Measurements from ENCODE around the gene UBE3D.
"Not testable (repeated sequence)": the region's sequence is repeated elsewhere in the genome, so short reads cannot be mapped to it uniquely, and the experiment has no call there.

The UBE3D gene

DNA sequence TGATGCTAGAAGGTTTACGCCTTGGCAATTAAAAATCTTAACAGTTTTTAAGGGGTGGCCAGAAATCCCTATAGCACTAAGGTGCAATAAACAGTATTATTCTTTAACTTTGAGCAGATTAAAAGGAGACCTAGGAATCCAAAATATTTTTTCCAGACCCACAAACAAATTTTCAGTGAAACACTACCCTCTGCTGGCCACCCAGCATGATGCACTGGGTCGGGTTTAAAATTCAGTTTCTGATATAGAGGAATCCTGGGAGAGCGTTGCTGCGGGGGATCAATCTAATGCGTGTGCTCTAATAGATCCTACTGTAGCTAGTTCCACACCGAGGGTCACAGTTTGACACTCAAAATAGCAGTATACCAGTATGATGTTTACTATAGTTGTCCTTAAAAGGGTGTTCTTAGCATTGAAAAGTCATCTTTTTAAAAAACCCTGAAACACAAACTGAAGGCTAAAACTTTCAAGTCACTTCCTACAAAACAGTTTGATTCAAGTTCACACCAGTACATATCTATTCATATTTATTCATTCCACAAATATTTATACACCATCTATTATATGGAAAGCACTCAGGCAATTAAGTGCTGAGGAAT, 10.2 kb downstream of the UBE3D start:
- no peak for DNase-seq (ENCODE audit: low read depth in 1 of 2, low spot score in 1 of 2)

- no peak for DNase-seq (ENCODE audit: low read depth in 1 of 2, low spot score in 1 of 2)
Measured at GRCh38 chr6:83053678-83054077, 12.0 kb downstream of the UBE3D start.

DNA sequence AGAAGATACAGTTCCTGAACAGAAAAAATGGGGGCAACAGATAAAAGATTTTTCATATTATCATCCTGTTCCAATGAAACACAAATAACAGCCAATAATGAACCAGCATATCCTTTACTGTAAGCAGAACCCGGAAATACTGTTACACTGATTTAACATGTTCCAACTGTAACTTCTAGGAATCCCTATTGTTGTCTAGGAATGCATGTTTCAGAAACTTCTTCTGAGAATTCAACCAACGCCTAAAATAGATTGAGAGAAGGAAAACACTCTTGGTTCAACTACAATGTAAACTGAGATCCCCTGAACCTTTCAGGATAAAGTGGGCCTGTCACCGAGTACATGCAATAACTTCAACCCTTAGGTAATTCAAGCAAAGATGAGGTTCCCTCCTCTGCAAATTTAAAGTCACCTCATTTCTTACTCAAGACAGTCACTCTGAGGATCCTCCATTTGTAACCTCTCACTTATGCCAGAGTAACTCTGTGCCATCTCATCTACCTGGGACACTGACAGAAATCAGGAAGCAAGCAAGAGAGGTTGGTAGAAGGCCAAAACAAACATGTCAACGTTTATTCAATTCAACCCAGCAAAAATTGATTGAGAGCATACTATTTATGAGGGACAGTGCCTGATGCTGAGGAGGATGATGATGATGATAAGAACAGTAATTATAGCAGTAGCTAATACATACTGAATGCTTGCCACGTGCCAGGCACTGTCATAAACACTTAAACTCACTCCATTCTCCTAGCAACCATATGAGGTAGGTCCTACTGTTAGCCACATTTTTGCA, 14.1 kb downstream of the UBE3D start:
- DNase-seq (ENCODE audit: low read depth in 1 of 2, low spot score in 1 of 2) = no peak

- no peak for DNase-seq (ENCODE audit: low read depth in 1 of 2, low spot score in 1 of 2)
Measured at GRCh38 chr6:83047065-83047754, 18.4 kb downstream of the UBE3D start.

GRCh38 chr6:83044091-83044768, 21.4 kb downstream of the UBE3D start:
- no peak for DNase-seq (ENCODE audit: low read depth in 1 of 2, low spot score in 1 of 2)

GRCh38 chr6:83042467-83043053, 23.1 kb downstream of the UBE3D start:
- no peak for DNase-seq (ENCODE audit: low read depth in 1 of 2, low spot score in 1 of 2)

DNA sequence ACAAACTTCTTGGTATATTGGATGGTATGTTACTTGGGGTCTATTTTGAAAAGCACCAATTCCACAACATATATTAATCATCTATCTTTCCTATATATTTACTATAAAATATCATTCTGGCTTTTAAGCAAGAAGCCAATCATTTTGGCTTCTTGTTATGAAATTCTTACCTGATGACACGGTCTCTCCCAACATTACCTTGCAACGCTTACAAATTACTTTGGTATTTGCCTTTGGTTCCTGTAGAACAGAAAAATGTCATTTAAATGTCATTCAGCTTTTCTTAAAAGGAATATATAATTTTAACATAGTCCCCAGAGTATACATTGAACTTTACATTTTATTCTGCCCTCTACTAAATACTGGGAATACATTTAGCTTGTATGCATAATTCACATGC, 27.4 kb downstream of the UBE3D start:
- no peak for DNase-seq (ENCODE audit: low read depth in 1 of 2, low spot score in 1 of 2)

- DNase-seq (ENCODE audit: low read depth in 1 of 2, low spot score in 1 of 2) = no peak
Measured at GRCh38 chr6:83031689-83032088, 34.0 kb downstream of the UBE3D start.

GRCh38 chr6:83019741-83020140, 45.9 kb downstream of the UBE3D start:
- DNase-seq (ENCODE audit: low read depth in 1 of 2, low spot score in 1 of 2) = no peak

DNA sequence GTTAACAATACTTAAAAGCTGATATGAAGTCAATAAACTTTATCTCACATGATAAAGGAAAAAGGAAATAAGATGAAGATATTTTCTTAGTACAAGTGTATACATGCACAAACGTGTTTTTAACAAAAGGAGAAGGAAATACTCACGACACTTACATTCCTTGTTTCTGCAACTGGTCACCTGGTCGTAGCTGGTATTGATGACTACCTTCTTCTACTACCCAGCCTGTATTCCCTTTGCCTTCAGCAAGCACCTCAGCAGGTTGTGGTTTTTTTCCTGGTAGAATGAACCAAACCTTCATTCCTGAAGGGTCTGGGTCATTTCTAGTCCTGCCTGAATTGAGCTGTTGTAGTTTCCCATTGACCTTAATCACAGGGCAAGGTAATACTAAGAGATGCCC, 54.5 kb downstream of the UBE3D start:
- DNase-seq (ENCODE audit: low read depth in 1 of 2, low spot score in 1 of 2) = not testable (repeated sequence)

DNA sequence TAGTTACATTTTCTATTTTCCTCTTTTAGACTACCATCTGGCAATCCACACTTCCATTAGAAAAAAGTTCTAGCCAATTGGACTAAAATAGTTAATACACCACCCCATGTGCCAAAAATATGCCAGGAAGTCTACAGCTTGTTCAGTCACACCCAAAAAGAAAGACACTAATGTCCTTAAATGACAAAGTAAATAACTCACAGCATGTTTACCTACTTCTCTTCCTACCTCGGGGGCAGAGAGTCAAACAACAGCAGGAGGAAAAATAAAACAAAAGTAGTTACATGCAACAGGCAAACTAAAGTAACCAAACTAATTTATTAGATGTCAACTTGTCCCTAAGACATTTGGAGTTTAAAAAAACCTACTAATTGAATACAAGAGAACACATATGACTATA, 57.0 kb downstream of the UBE3D start:
- no peak for DNase-seq (ENCODE audit: low read depth in 1 of 2, low spot score in 1 of 2)

DNA sequence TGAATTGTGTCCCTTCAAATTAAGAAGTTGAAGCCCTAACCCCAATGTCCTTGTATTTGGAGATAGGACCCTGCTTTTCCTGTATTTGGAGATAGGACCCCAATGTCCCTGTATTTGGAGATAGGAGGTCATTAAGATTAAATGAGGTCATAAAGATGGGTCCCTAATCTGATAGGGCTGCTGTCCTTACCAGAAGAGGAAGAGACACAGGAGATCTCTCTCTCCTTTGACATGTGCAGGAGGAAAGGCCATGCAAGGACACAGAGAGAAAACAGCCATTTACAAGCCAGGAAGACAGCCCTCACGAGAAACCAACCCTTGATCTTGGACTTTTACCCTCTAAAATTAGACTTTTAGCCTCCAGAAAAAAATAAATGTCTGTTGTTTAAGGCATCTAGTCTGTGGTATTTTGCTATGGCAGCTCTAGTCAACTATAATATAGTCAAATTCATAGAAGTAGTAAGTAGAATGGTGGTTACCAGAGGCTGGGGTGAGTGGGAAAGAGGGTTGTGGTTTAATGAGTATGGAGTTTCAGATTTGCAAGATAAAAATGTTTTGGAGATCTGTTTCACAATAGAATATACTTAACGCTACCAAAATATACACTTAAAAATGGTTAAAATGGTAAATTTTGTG, 59.3 kb downstream of the UBE3D start:
- DNase-seq (ENCODE audit: low read depth in 1 of 2, low spot score in 1 of 2) = no peak

DNA sequence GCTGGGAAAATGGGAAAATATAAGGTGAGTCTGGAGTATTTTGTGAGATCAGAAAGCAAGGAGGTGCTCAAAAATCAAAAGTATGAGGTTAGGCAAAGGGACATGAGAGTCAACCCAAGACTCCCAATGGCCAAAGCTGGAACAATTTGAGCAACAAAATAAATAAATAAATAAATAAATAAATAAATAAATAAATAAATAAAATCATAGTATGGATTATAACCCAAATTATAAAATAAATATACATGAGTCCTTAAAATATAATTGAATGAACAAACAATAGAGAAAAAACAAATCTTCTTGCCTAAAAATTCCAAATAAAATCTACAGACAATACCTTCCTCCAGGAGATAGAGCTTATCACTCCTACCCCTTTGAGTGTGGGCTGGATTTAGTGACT, 69.5 kb downstream of the UBE3D start:
- DNase-seq (ENCODE audit: low read depth in 1 of 2, low spot score in 1 of 2) = no peak

DNA sequence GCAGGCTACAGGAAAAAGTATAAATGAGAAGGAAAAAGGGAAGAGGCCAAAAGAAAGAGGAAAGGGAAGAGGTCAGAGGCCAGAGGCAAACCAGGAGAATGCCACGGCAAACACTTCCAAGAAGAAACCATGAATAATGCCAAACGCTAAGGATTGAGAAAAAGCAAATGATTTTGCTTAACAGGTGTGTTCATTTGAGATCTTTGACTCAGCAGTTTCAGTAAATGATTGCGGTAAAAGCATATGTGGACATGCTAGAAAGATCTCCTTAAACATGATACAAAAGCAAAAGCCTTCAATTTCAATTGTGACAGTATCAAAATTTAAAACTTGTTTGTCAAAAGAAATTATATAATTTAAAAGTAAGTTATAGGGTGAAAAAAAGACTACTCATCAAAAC, 70.6 kb downstream of the UBE3D start:
- DNase-seq (ENCODE audit: low read depth in 1 of 2, low spot score in 1 of 2) = no peak

DNA sequence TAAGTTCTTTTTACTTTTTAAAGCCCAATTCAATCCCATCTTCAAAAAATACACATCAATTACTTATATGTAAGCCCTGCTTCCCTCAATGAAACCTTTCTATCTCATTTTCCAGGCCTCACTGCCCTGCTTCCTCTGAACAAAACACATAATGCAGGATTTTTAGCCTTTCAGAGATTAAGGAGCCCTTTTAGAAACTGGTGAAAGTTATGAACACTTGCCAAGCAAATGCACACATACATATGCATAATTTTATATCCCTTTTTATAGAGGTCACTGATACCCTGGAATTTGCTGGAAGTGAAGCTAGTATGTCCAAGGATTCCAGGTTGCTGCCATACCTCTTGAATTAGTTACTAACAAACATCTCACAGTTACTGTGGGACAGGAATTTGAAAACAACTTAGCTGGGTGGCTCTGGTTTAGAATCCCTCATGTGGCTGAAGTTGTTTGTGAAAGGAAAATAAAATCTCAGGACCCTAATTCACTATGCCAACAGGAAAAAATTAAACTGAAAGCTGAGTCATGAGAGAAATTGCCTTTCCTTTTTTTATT, 75.8 kb downstream of the UBE3D start:
- no peak for DNase-seq (ENCODE audit: low read depth in 1 of 2, low spot score in 1 of 2)

GRCh38 chr6:82988930-82989351, 76.7 kb downstream of the UBE3D start:
- DNase-seq (ENCODE audit: low read depth in 1 of 2, low spot score in 1 of 2) = no peak

DNA sequence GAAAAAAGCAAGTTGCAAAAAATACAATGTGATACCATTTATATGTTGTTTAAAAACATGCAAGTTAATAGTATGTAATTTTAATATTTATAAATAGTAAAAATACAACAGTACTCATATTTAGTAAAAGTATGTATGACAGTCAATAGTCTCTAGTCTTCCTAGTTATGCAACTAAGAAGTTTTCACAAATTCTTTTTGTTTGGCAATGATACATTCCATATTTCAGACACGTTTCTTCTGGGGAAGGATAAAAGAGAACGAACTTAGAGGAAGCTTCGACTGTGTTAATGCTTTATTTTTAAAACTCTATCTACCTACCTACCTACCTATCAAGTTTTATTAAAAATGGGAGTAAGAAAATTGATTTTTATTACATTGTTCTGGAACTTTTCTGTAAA, 77.7 kb downstream of the UBE3D start:
- DNase-seq (ENCODE audit: low read depth in 1 of 2, low spot score in 1 of 2) = no peak

- no peak for DNase-seq (ENCODE audit: low read depth in 1 of 2, low spot score in 1 of 2)
Measured at GRCh38 chr6:82987416-82987815, 78.2 kb downstream of the UBE3D start.

DNA sequence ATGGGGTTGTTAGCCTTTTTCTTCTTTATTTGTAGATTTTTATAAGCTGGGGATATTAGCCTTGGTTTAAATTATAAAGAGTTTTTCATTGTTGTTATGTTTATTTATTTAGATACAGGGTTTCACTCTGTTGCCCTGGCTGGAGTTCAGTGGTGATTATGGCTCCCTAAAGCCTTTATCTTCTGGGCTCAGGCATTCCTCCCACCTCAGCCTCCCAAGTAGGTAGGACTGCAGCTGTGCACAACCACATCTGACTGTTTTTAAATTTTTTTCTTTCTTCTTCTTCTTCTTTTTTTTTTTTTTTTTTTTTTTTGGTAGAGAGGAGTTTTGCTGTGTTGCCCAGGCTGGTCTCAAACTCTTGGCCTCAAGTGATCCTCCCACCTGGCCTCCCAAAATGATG, 80.9 kb downstream of the UBE3D start:
- no peak for DNase-seq (ENCODE audit: low read depth in 1 of 2, low spot score in 1 of 2)

DNA sequence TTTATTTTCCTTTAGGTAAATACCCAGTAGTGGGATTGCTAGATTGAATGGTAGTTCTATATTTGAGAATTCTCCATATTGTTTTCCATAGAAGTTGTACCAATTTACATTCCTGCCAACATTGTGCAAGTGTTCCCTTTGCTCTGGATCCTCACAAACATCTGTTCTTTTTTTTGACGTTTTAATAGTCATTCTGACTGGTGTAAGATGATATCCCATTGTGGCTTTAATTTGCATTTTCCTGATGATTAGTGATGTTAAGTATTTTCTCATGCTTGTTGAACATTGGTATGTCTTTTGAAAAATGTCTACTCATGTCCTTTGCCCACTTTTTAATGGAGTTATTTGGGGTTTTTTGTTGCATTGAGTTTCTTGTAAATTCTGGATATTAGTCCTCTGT, 85.6 kb downstream of the UBE3D start:
- no peak for DNase-seq (ENCODE audit: low read depth in 1 of 2, low spot score in 1 of 2)

DNA sequence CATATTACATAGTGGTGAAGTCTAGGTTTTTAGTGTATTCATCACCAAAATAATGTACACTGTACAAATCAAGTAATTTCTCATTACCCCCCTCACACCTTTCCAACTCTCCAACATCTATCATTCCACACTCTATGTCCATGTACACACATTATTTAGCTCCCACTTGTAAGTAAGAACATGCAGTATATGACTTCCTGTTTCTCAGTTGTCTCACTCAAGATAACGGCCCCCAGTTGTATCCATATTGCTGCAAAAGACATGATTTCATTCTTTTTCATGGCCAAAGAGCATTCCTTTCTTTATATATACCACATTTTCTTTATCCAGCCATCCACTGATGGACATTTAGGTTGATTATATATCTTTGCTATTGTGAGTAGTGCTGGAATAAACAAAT, 86.0 kb downstream of the UBE3D start:
- DNase-seq (ENCODE audit: low read depth in 1 of 2, low spot score in 1 of 2) = no peak

Measured in stimulated activated CD4-positive, alpha-beta T cell treated with anti-CD3 and anti-CD28 coated beads, Interleukin-15, amount 100 ng/mL, for 1 hour (primary cell).